Fibroblast of skin of left biceps (primary cell): ENCODE data around the gene MED7.
A peak's percentile ranks its signal among the peaks of the same experiment; 100 is the strongest.
"Not testable (repeated sequence)": the region's sequence is repeated elsewhere in the genome, so short reads cannot be mapped to it uniquely, and the experiment has no call there.

ENCODE experiments used
- DNase-seq, 2 experiments: peaks; one replicate each; pipeline ENCODE4 v3.0.0-alpha.2; 2013; ENCODE audit warnings: low read depth in 2 of 2

The MED7 gene

GRCh38 chr5:157142317-157143126, at the start of gene MED7:
TSS of gene MED7 (minus strand) at chr5:157142865. CDS start at chr5:157139431, 3,434 bp downstream.
- peak; percentile 99 for DNase-seq

GRCh38 chr5:157189223-157189622, 46.6 kb upstream of the MED7 start:
- no peak for DNase-seq

- DNase-seq = no peak
These were observed 45.6 kb upstream of the MED7 start for GRCh38 chr5:157188270-157188669.

GRCh38 chr5:157187046-157187754, 44.5 kb upstream of the MED7 start:
- no peak for DNase-seq

- no peak for DNase-seq
These were observed 43.8 kb upstream of the MED7 start for GRCh38 chr5:157186309-157187045.

- DNase-seq = not testable (repeated sequence)
These were observed 42.5 kb upstream of the MED7 start for GRCh38 chr5:157185122-157185521.

GRCh38 chr5:157184117-157184670, 41.5 kb upstream of the MED7 start:
- no peak for DNase-seq

GRCh38 chr5:157182143-157182757, 39.6 kb upstream of the MED7 start:
- DNase-seq = no peak

GRCh38 chr5:157180374-157181264, 38.0 kb upstream of the MED7 start, which contains the start of gene ITK:
TSS of gene ITK (plus strand) at chr5:157180840. CDS start at chr5:157180978, 138 bp downstream.
- no peak for DNase-seq

GRCh38 chr5:157178966-157179365, 36.3 kb upstream of the MED7 start:
- no peak for DNase-seq

GRCh38 chr5:157177953-157178352, 35.3 kb upstream of the MED7 start:
- DNase-seq = no peak

GRCh38 chr5:157175071-157175612, 32.5 kb upstream of the MED7 start:
- DNase-seq = no peak

GRCh38 chr5:157172403-157172802, 29.7 kb upstream of the MED7 start:
- DNase-seq = no peak

- no peak for DNase-seq
These were observed 25.6 kb upstream of the MED7 start for GRCh38 chr5:157168286-157168685.

- DNase-seq = peak; percentile 67 to 72
These were observed 24.6 kb upstream of the MED7 start for GRCh38 chr5:157167214-157167621.

- DNase-seq = no peak
These were observed 23.8 kb upstream of the MED7 start, which contains the start of gene GARIN3 for GRCh38 chr5:157166214-157167213. TSS of gene GARIN3 (minus strand) at chr5:157166264. CDS start at chr5:157166168, 96 bp downstream.

GRCh38 chr5:157165668-157166067, 23.0 kb upstream of the MED7 start:
- no peak for DNase-seq

GRCh38 chr5:157165261-157165660, 22.6 kb upstream of the MED7 start:
- no peak for DNase-seq

GRCh38 chr5:157164521-157164920, 21.9 kb upstream of the MED7 start:
- DNase-seq = no peak
